CD4-positive, alpha-beta T cell treated with Interleukin-17A for 4 hours (primary cell): ENCODE measurements around the gene ARMC9.
"Not testable (repeated sequence)": the region's sequence is repeated elsewhere in the genome, so short reads cannot be mapped to it uniquely, and the experiment has no call there.

Experiments used
- DNase-seq: peaks from one replicate; pipeline ENCODE4 v3.0.0-alpha.2; 2020; ENCODE audit warnings: mixed read lengths

Gene ARMC9

GRCh38 chr2:231369580-231370428 is 171.4 kb downstream of the ARMC9 start:
- DNase-seq = no peak

GRCh38 chr2:231370429-231370748 is 172.0 kb downstream of the ARMC9 start:
- no peak for DNase-seq

GRCh38 chr2:231370749-231371429 is 172.5 kb downstream of the ARMC9 start:
- DNase-seq = no peak

GRCh38 chr2:231371430-231372054 is 173.1 kb downstream of the ARMC9 start:
- no peak for DNase-seq

- no peak for DNase-seq
Measured at GRCh38 chr2:231372326-231372725, 173.9 kb downstream of the ARMC9 start.

- no peak for DNase-seq
Measured at GRCh38 chr2:231373184-231373583, 174.8 kb downstream of the ARMC9 start.

- no peak for DNase-seq
Measured at GRCh38 chr2:231373786-231374349, 175.4 kb downstream of the ARMC9 start.

- DNase-seq = no peak
Measured at GRCh38 chr2:231374771-231375170, 176.3 kb downstream of the ARMC9 start.

GRCh38 chr2:231375994-231376615 is 177.7 kb downstream of the ARMC9 start:
- DNase-seq = not testable (repeated sequence)

- DNase-seq = no peak
Measured at GRCh38 chr2:231376857-231377256, 178.4 kb downstream of the ARMC9 start.

GRCh38 chr2:231378026-231378722 is 179.7 kb downstream of the ARMC9 start:
- no peak for DNase-seq

GRCh38 chr2:231379266-231380215 is 181.1 kb downstream of the ARMC9 start:
- DNase-seq = no peak

- DNase-seq = no peak
Measured at GRCh38 chr2:231380307-231380706, 181.9 kb downstream of the ARMC9 start.

- no peak for DNase-seq
Measured at GRCh38 chr2:231380991-231381847, 182.8 kb downstream of the ARMC9 start.

GRCh38 chr2:231382116-231382515 is 183.7 kb downstream of the ARMC9 start:
- DNase-seq = no peak

- no peak for DNase-seq
Measured at GRCh38 chr2:231383416-231384108, 185.1 kb downstream of the ARMC9 start.

- no peak for DNase-seq
Measured at GRCh38 chr2:231384109-231384435, 185.6 kb downstream of the ARMC9 start.

- no peak for DNase-seq
Measured at GRCh38 chr2:231384970-231385369, 186.5 kb downstream of the ARMC9 start.

GRCh38 chr2:231385429-231385828 is 187.0 kb downstream of the ARMC9 start:
- DNase-seq = no peak

GRCh38 chr2:231386446-231386845 is 188.0 kb downstream of the ARMC9 start:
- no peak for DNase-seq
